K562 (cell line): ENCODE measurements around the gene TFAP2A. TPM values are rescaled to one million over a fixed set of nuclear protein-coding genes. Genes with fewer than 3 reads are reported as not detected.
A peak's percentile ranks its signal among the peaks of the same experiment; 100 is the strongest.

Source experiments
- ATAC-seq: fragments of 200-7000 bp; cut with Tn5 transposase; 3 replicates; pipeline ENCODE4 v1.9.1; 2020; ENCODE audit warnings: moderate library complexity
- BruUV-seq: library from RNA; stranded (reverse); fragments of 400-500 nt; replicated peaks from 2 replicates; lab custom pipeline; 2021; lab: Mats Ljungman, UMichigan
- CTCF ChIA-PET: fragments of 300-600 bp; formaldehyde crosslinking; extraction: SDS; loops from one replicate; lab custom pipeline; 2021; ENCODE audit warnings: low intra/inter-chr PET ratio; lab: Yijun Ruan, JAX
- POLR2A ChIA-PET: fragments of 300-600, 350-650 bp; sonication (Branson Sonifier 250); formaldehyde crosslinking; extraction: SDS; loops from one replicate; lab custom pipeline; 2021; ENCODE audit warnings: antibody characterized with exemption, inconsistent platforms; lab: Yijun Ruan, JAX
- DNase-seq, 4 experiments: peaks; one replicate each; pipeline versions ENCODE4 v3.0.0 to v3.0.0-alpha.2; 2011 to 2018; ENCODE audit warnings: low spot score in 3 of 4, mixed read lengths in 3 of 4; ENCODE audit errors: extremely low read depth in 1 of 4
- FAIRE-seq: peaks from 2 replicates; lab custom pipeline; 2011; peaks lifted over from hg19 to GRCh38; lab: Jason Lieb, UNC
- H2AFZ ChIP-seq: 2 replicates; pipeline ENCODE4 v1.6.0; 2011; ENCODE audit warnings: low read depth, low read length, control low read depth, inconsistent platforms
- H3K27ac ChIP-seq: fragments of 200-600 bp; 3 replicates; pipeline ENCODE4 v1.8.0; 2011; ENCODE audit warnings: low read depth, mild to moderate bottlenecking, control low read depth, inconsistent platforms, low read length, moderate library complexity, mixed read lengths; ENCODE audit errors: extremely low read depth
- H3K27me3 ChIP-seq, 2 experiments: fragments of 300-600 bp in 1 of 2; 2 replicates in 1 of 2; 3 replicates in 1 of 2; pipeline versions ENCODE4 v1.6.0 to v1.8.0; 2011; ENCODE audit warnings: inconsistent platforms in 2 of 2, low read length in 2 of 2, mild to moderate bottlenecking in 1 of 2, mixed read lengths in 1 of 2, moderate library complexity in 1 of 2; ENCODE audit not compliant: control insufficient read depth in 2 of 2, insufficient read depth in 2 of 2
- H3K36me3 ChIP-seq: fragments of 300-600 bp; 3 replicates; pipeline ENCODE4 v1.8.0; 2011; ENCODE audit warnings: mild to moderate bottlenecking, low read length, inconsistent platforms; ENCODE audit not compliant: control insufficient read depth, insufficient read depth
- H3K4me1 ChIP-seq, 2 experiments: fragments of 200-600 bp in 1 of 2; replicated peaks in 1 of 2; 2 replicates in 1 of 2; 3 replicates in 1 of 2; pipeline versions ENCODE4 v1.5.1 to v1.8.0; 2011; ENCODE audit warnings: inconsistent platforms in 2 of 2, low read length in 2 of 2, mild to moderate bottlenecking in 1 of 2, mixed read lengths in 1 of 2, moderate library complexity in 1 of 2; ENCODE audit not compliant: control insufficient read depth in 2 of 2, insufficient read depth in 2 of 2
- H3K4me2 ChIP-seq: 2 replicates; pipeline ENCODE4 v1.6.1; 2011; ENCODE audit warnings: low read length, control low read depth, inconsistent platforms, mixed read lengths; ENCODE audit not compliant: insufficient read depth
- H3K4me3 ChIP-seq: fragments of 200-600 bp; sonication (generic), shearing (Covaris generic); 2 replicates; pipeline ENCODE4 v1.5.1; 2016; ENCODE audit warnings: control low read depth, inconsistent platforms
- H3K79me2 ChIP-seq: fragments of 200-600 bp; 3 replicates; pipeline ENCODE4 v1.8.0; 2011; ENCODE audit warnings: low read length, inconsistent platforms; ENCODE audit not compliant: control insufficient read depth, insufficient read depth
- H3K9ac ChIP-seq, 2 experiments: 2 replicates each; pipeline versions ENCODE4 v1.6.0 to v1.6.1; 2011; ENCODE audit warnings: low read depth in 2 of 2, low read length in 2 of 2, control low read depth in 1 of 2, inconsistent platforms in 1 of 2, mild to moderate bottlenecking in 1 of 2, mixed read lengths in 1 of 2; ENCODE audit not compliant: insufficient read depth in 1 of 2
- H3K9me1 ChIP-seq: one replicate; pipeline ENCODE4 v1.6.0; 2011; ENCODE audit warnings: inconsistent platforms, mild to moderate bottlenecking, low read length, moderate library complexity; ENCODE audit not compliant: control insufficient read depth, insufficient read depth
- H3K9me3 ChIP-seq: replicated peaks from 2 replicates; pipeline ENCODE4 v1.5.1; 2011; ENCODE audit warnings: low read depth, low read length, inconsistent platforms; ENCODE audit not compliant: control insufficient read depth, insufficient read depth
- H4K20me1 ChIP-seq: replicated peaks from 2 replicates; pipeline ENCODE4 v1.6.1; 2011; ENCODE audit warnings: low read length, inconsistent platforms, mixed read lengths; ENCODE audit not compliant: control insufficient read depth, insufficient read depth
- ARID4B ChIP-seq: sonication (generic); formaldehyde crosslinking; IDR thresholded peaks from 2 replicates; pipeline ENCODE4 v1.8.0; 2022; ENCODE audit warnings: mild to moderate bottlenecking, missing genetic modification reagents
- C11orf30 ChIP-seq: fragments of 450-650 bp; IDR thresholded peaks from 2 replicates; pipeline ENCODE4 v1.6.1; 2016; ENCODE audit warnings: low read depth, mild to moderate bottlenecking
- CEBPB ChIP-seq: fragments of 450-650 bp; IDR thresholded peaks from 2 replicates; pipeline ENCODE4 v1.6.1; 2016; ENCODE audit warnings: missing genetic modification characterization, missing compliant biosample characterization
- MAFF ChIP-seq: IDR thresholded peaks from 2 replicates; pipeline ENCODE4 v1.6.1; 2012; ENCODE audit warnings: low read length, improper control_type of control experiment
- MAFG ChIP-seq: fragments of 450-650 bp; conservative IDR thresholded peaks from 2 replicates; pipeline ENCODE4 v1.6.1; 2016; ENCODE audit warnings: missing genetic modification characterization, missing compliant biosample characterization
- NFE2 ChIP-seq: IDR thresholded peaks from 2 replicates; pipeline ENCODE4 v1.6.1; 2014; ENCODE audit warnings: antibody characterized with exemption, low read depth
- NFE2L1 ChIP-seq: fragments of 450-650 bp; IDR thresholded peaks from 2 replicates; pipeline ENCODE4 v1.6.1; 2016; ENCODE audit warnings: missing genetic modification characterization, low read depth, mild to moderate bottlenecking, missing compliant biosample characterization, moderate library complexity, borderline replicate concordance
- RERE ChIP-seq: sonication (generic); formaldehyde crosslinking; IDR thresholded peaks from 2 replicates; pipeline ENCODE4 v1.8.0; 2023; ENCODE audit warnings: missing genetic modification reagents, mild to moderate bottlenecking, borderline replicate concordance
- ZNF174 ChIP-seq: fragments of 250-450 bp; sonication (Bioruptor Pico); IDR thresholded peaks from 2 replicates; pipeline ENCODE4 v1.4.0; 2020; ENCODE audit warnings: mild to moderate bottlenecking
- ZNF316 ChIP-seq: fragments of 450-650 bp; IDR thresholded peaks from 2 replicates; pipeline ENCODE4 v1.6.1; 2016
- WGBS: fragments of 100-300 bp; shearing (Covaris generic); methylation state at CpG from one replicate; pipeline ENCODE4 v1.1.6; 2016; ENCODE audit warnings: low coverage, mixed read lengths; ENCODE audit not compliant: insufficient coverage; ENCODE audit errors: missing lambda C conversion rate; 5-methylcytosine and 5-hydroxymethylcytosine counted together
- in situ Hi-C: fragments of 300-500 bp; cut with MboI; formaldehyde crosslinking; loops from 4 replicates; pipeline ENCODE4 v1.15.0; 2018; ENCODE audit warnings: inconsistent platforms, mixed read lengths
- intact Hi-C: fragments of 100-400 bp; cut with micrococcal nuclease; formaldehyde crosslinking; loops from 2 replicates; pipeline ENCODE4 v1.14.2; 2022
- polyA plus RNA-seq, 8 experiments: library from polyadenylated mRNA; depleted of rRNA in 4 of 8; stranded (reverse) in 5 of 8; unstranded in 3 of 8; fragments of >200 nt; fragmentation: Nextera tagmentation in 2 of 8; fragmentation: Illumina TruSeq in 1 of 8; extraction: Ambion mirVana in 2 of 8; extraction: Trizol in 1 of 8; gene quantifications; 2 replicates each; pipeline versions ENCODE4 v1.2.1 to v1.2.3, GENCODE V29; 2011 to 2014; ENCODE audit warnings: inconsistent platforms in 1 of 8, missing spikeins in 1 of 8
- total RNA-seq, 7 experiments: library from RNA; depleted of rRNA in 6 of 7; stranded (reverse); fragments of >200 nt in 6 of 7; fragmentation: Illumina TruSeq in 2 of 7; extraction: Trizol in 2 of 7; gene quantifications; 2 replicates each; pipeline versions ENCODE4 v1.2.1 to v1.2.3, GENCODE V29; 2011 to 2021; ENCODE audit warnings: low replicate concordance in 1 of 7

TFAP2A gene
- total and polyA plus RNA-seq, 9 of the 15 experiments (the other 6 are each of a cell fraction or from before 2014, with no cell fraction given) = 0.14 to 0.53 (median 0.19) TPM; not detected in 1

GRCh38 chr6:10350720-10351119 is 64.2 kb downstream of the TFAP2A start:
- DNase-seq (peak in 1 of 4 experiments; percentile 13), FAIRE-seq (no peak), ATAC-seq (peak; percentile 22; the same call in 2 of the 3 replicates)
- no TSS peak for BruUV-seq
- ChIA-PET POLR2A (interaction anchor here (0.6 to 2.6 kb wide), 4 partner anchors 9 to 142 kb away, joined by 3 to 7 read pairs (median 3); no protein-coding TSS in a partner anchor), CTCF (interaction anchor here (0.5 kb wide), 1 partner anchor 125 kb away, joined by 3 read pairs; no protein-coding TSS in a partner anchor)
- Histone ChIP-seq H4K20me1 (no peaks in the 10 kb centered on the region), H3K9ac (peak overlapping the region in 1 of 2 experiments; percentile 32; a peak in 1 of 4 replicates), H3K27ac (no peak overlapping the region), H3K4me1 (peaks cover 10 to 11% of the 10 kb centered on the region in 2 experiments), H3K9me1 (no peaks in the 10 kb centered on the region), H3K36me3 (no peaks in the 10 kb centered on the region), H3K79me2 (no peaks in the 10 kb centered on the region), H3K27me3 (no peaks in the 10 kb centered on the region), H2AFZ (peak overlapping the region; percentile 30), H3K4me3 (no peak overlapping the region), H3K4me2 (no peak overlapping the region), H3K9me3 (no peaks in the 10 kb centered on the region)
- intact Hi-C loops = no loop called here
- 52% methylated on average over 2 of the region's 2 CpGs for WGBS
- in situ Hi-C loops = no loop called here
- peak; percentile 90 for TF ChIP-seq MAFG (tag)
- TF ChIP-seq ZNF174 (CRISPR knock-in tag) = no peak
- TF ChIP-seq MAFF = peak; percentile 30
- TF ChIP-seq ZNF316 = peak; percentile 78
- TF ChIP-seq ARID4B = no peak
- TF ChIP-seq NFE2L1 (tag) = peak; percentile 46; the same call in 1 of the 2 replicates
- TF ChIP-seq RERE (CRISPR knock-in tag) = no peak
- TF ChIP-seq NFE2 = peak; percentile 79
- TF ChIP-seq C11orf30 = peak; percentile 80
- TF ChIP-seq CEBPB = peak; percentile 29; the same call in 1 of the 2 replicates
